HEK293T (cell line): ENCODE results near the gene EFCC1.

ENCODE experiments used
- BHLHE40 ChIP-seq: fragments of 450-650 bp; IDR thresholded peaks from 2 replicates; pipeline ENCODE4 v1.6.1; 2016; ENCODE audit warnings: mild to moderate bottlenecking, moderate library complexity, borderline replicate concordance
- ELF4 ChIP-seq: fragments of 450-650 bp; IDR thresholded peaks from 2 replicates; pipeline ENCODE4 v1.6.1; 2017; ENCODE audit warnings: antibody characterized with exemption
- FOXA1 ChIP-seq: fragments of 450-650 bp; IDR thresholded peaks from 2 replicates; pipeline ENCODE4 v1.6.1; 2016; ENCODE audit warnings: mild to moderate bottlenecking
- FOXK2 ChIP-seq: fragments of 450-650 bp; IDR thresholded peaks from 2 replicates; pipeline ENCODE4 v1.6.1; 2016; ENCODE audit warnings: mild to moderate bottlenecking
- FOXM1 ChIP-seq: fragments of 450-650 bp; IDR thresholded peaks from 2 replicates; pipeline ENCODE4 v1.6.1; 2017; ENCODE audit warnings: mild to moderate bottlenecking, borderline replicate concordance
- NFRKB ChIP-seq: fragments of 450-650 bp; IDR thresholded peaks from 2 replicates; pipeline ENCODE4 v1.6.1; 2016; ENCODE audit warnings: mild to moderate bottlenecking, moderate library complexity
- SP1 ChIP-seq: fragments of 450-650 bp; IDR thresholded peaks from 2 replicates; pipeline ENCODE4 v1.6.1; 2017
- TARDBP ChIP-seq: fragments of 450-650 bp; IDR thresholded peaks from 2 replicates; pipeline ENCODE4 v1.6.1; 2016
- TF ChIP-seq, protein P1 (sequence below): fragments of 450-650 bp; IDR thresholded peaks from 2 replicates; pipeline ENCODE4 v1.6.1; 2016

DNA sequence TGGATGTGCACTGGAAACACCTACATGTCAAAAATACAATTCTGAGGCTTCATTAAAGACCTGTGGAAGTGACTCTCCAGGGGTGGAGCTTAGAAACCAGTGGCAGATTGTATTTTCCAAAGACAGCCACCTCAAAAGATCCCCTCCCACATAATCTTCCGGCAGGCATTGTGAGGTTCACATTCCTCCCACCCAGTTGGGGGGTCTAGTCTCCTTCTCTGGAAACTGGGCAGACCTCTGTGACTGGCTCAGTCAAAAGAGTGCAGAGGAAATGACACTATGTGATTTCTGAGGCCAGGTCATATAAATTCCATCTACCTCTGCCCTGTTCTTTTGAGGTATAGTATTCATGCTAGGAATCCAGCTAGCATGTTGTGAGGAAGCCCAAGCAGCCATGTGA is 5.4 kb upstream of the EFCC1 start:
- TF ChIP-seq BHLHE40 (no peak), SP1 (no peak), ELF4 (no peak), NFRKB (no peak), FOXA1 (no peak), FOXK2 (no peak), TARDBP (no peak), FOXM1 (no peak)
- TF ChIP-seq, protein P1, sequence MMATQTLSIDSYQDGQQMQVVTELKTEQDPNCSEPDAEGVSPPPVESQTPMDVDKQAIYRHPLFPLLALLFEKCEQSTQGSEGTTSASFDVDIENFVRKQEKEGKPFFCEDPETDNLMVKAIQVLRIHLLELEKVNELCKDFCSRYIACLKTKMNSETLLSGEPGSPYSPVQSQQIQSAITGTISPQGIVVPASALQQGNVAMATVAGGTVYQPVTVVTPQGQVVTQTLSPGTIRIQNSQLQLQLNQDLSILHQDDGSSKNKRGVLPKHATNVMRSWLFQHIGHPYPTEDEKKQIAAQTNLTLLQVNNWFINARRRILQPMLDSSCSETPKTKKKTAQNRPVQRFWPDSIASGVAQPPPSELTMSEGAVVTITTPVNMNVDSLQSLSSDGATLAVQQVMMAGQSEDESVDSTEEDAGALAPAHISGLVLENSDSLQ, result no peak
